ENCODE data around the gene RXRB. TPM values are rescaled to one million over a fixed set of nuclear protein-coding genes. Genes with fewer than 3 reads are reported as not detected.

Gene RXRB
- total RNA-seq, 2 donors from 2014 or later, result 24.8 to 27.2 TPM

DNA sequence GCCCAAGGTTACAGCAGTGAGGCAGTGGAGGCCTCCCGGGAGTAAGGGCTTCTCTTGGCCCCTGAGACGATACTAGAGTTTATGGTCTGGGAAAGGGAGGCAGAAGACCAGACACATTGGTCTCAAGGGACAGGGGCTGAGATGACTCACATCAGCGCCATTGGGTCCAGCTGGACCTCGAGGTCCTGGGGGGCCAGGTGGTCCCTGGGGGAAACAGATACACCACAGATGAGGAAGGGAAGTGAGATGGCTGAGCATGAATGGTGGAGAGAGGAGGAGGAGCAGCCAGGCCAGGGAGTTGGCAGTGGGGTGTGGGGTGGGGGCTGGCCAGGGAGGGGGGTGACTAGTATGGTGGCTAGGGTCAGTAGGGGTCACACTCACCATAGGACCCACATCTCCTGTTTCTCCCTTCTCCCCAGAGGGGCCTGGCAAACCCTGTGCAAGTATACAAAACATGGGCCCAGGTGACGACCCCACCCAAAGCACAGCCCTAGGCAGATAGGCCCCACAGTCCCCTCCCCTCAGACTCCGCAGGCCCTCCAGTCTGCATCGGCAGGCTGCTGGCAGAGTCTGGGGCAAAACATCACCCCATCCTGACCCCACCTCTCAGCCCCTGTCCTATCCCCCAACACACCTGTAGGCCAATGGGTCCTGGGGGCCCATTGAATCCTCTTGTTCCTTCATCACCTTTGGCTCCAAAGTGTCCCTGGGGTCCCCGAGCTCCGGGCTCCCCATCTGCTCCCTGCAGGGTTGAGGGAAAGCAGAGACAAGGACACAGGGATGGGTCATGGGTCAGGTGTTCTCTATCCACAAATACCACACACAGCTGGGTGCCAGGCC, 30.1 kb downstream of the RXRB start:
- H3K4me1 Mint-ChIP-seq, result no peaks in the 10 kb centered on the region
- Histone ChIP-seq H3K36me3 (ENCODE audit: control insufficient read depth, insufficient read depth, low read length) (no peaks in the 10 kb centered on the region), H3K27me3 (ENCODE audit: control insufficient read depth, insufficient read depth, low read length, poor library complexity, severe bottlenecking) (peaks cover 8% of the 10 kb centered on the region), H3K27ac (ENCODE audit: low read depth, low read length) (no peak overlapping the region), H3K9me3 (ENCODE audit: control insufficient read depth, low read length) (no peaks in the 10 kb centered on the region), H3K4me1 (ENCODE audit: control insufficient read depth, insufficient read depth, low read length) (no peaks in the 10 kb centered on the region), H3K9ac (ENCODE audit: extremely low read depth, low read length, poor library complexity, severe bottlenecking) (no peak overlapping the region), H3K4me3 (ENCODE audit: low read length) (no peak overlapping the region)
- no peaks in the 10 kb centered on the region for H3K9me3 Mint-ChIP-seq
- H3K36me3 Mint-ChIP-seq (ENCODE audit: low read depth), result no peaks in the 10 kb centered on the region
- no peak for DNase-seq
- H3K4me3 Mint-ChIP-seq, result no peak overlapping the region
- no peak overlapping the region for H3K27ac Mint-ChIP-seq
- 71 to 84% methylated on average over 2 to 9 of the region's 9 CpGs for WGBS, 2 experiments (ENCODE audit: insufficient coverage in 1 of 2, insufficient read length in 1 of 2)
- TF ChIP-seq, protein P1, sequence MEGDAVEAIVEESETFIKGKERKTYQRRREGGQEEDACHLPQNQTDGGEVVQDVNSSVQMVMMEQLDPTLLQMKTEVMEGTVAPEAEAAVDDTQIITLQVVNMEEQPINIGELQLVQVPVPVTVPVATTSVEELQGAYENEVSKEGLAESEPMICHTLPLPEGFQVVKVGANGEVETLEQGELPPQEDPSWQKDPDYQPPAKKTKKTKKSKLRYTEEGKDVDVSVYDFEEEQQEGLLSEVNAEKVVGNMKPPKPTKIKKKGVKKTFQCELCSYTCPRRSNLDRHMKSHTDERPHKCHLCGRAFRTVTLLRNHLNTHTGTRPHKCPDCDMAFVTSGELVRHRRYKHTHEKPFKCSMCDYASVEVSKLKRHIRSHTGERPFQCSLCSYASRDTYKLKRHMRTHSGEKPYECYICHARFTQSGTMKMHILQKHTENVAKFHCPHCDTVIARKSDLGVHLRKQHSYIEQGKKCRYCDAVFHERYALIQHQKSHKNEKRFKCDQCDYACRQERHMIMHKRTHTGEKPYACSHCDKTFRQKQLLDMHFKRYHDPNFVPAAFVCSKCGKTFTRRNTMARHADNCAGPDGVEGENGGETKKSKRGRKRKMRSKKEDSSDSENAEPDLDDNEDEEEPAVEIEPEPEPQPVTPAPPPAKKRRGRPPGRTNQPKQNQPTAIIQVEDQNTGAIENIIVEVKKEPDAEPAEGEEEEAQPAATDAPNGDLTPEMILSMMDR (conservative IDR thresholded peaks at IDR 0.05), result no peak
- peaks cover 14% of the 10 kb centered on the region for H3K27me3 Mint-ChIP-seq (ENCODE audit: insufficient read depth)

- Mint-ChIP-seq H3K4me1 (no peaks in the 10 kb centered on the region), H3K36me3 (ENCODE audit: low read depth) (no peaks in the 10 kb centered on the region), H3K4me3 (no peak overlapping the region), H3K27me3 (ENCODE audit: insufficient read depth) (peaks cover 7% of the 10 kb centered on the region), H3K9me3 (no peaks in the 10 kb centered on the region), H3K27ac (no peak overlapping the region)
- no peak for DNase-seq
- no peaks in the 10 kb centered on the region for H3K4me1 ChIP-seq (ENCODE audit: control insufficient read depth, insufficient read depth, low read length)
- no peaks in the 10 kb centered on the region for H3K36me3 ChIP-seq (ENCODE audit: control insufficient read depth, insufficient read depth, low read length)
- H3K9ac ChIP-seq (ENCODE audit: extremely low read depth, low read length, poor library complexity, severe bottlenecking), result no peak overlapping the region
- no peaks in the 10 kb centered on the region for H3K27me3 ChIP-seq (ENCODE audit: control insufficient read depth, insufficient read depth, low read length, poor library complexity, severe bottlenecking)
- WGBS, 2 experiments (ENCODE audit: insufficient coverage in 1 of 2, insufficient read length in 1 of 2), result 92 to 100% methylated on average over 3 to 10 of the region's 10 CpGs
- H3K4me3 ChIP-seq (ENCODE audit: low read length), result no peak overlapping the region
- H3K9me3 ChIP-seq (ENCODE audit: control insufficient read depth, low read length), result no peaks in the 10 kb centered on the region
- TF ChIP-seq, protein P1 (conservative IDR thresholded peaks at IDR 0.05), result no peak
- no peak overlapping the region for H3K27ac ChIP-seq (ENCODE audit: low read depth, low read length)
Observed at GRCh38 chr6:33169291-33170175, 30.9 kb downstream of the RXRB start.

DNA sequence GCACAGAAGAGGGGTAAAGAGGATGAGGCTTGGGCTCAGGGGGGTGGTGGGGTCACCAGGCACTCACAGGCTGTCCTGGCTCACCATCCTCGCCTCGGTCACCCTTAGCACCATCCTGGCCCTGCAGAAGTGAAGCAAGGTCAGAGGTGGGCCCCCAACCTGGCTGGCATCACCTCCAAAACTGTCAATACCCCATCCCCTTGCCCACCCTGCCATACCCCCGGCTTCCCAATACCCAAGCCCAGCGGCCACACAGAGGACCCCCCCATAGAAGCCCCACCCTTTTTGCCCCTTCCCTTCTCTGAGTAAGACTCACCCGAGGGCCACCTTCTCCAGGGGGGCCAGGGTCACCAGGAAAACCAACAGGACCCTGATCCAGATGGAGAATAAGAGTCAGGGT, 31.8 kb downstream of the RXRB start:
- H3K9ac ChIP-seq (ENCODE audit: extremely low read depth, low read length, poor library complexity, severe bottlenecking), result no peak overlapping the region
- H3K36me3 ChIP-seq (ENCODE audit: control insufficient read depth, insufficient read depth, low read length), result no peaks in the 10 kb centered on the region
- 70 to 80% methylated on average over 1 to 5 of the region's 5 CpGs for WGBS, 2 experiments (ENCODE audit: insufficient coverage in 1 of 2, insufficient read length in 1 of 2)
- TF ChIP-seq, protein P1 (conservative IDR thresholded peaks at IDR 0.05), result no peak
- no peak overlapping the region for H3K4me3 ChIP-seq (ENCODE audit: low read length)
- Mint-ChIP-seq H3K9me3 (no peaks in the 10 kb centered on the region), H3K4me1 (no peaks in the 10 kb centered on the region), H3K27me3 (ENCODE audit: insufficient read depth) (peaks cover 13% of the 10 kb centered on the region), H3K4me3 (no peak overlapping the region), H3K36me3 (ENCODE audit: low read depth) (no peaks in the 10 kb centered on the region), H3K27ac (no peak overlapping the region)
- H3K4me1 ChIP-seq (ENCODE audit: control insufficient read depth, insufficient read depth, low read length), result no peaks in the 10 kb centered on the region
- H3K9me3 ChIP-seq (ENCODE audit: control insufficient read depth, low read length), result no peaks in the 10 kb centered on the region
- H3K27me3 ChIP-seq (ENCODE audit: control insufficient read depth, insufficient read depth, low read length, poor library complexity, severe bottlenecking), result no peaks in the 10 kb centered on the region
- no peak for DNase-seq
- no peak overlapping the region for H3K27ac ChIP-seq (ENCODE audit: low read depth, low read length)
